Hepatocyte (in vitro differentiated cells): Measurements from ENCODE around the gene ARID3A. TPM values are rescaled to one million over a fixed set of nuclear protein-coding genes. Genes with fewer than 3 reads are reported as not detected.
A peak's percentile ranks its signal among the peaks of the same experiment; 100 is the strongest.

Experiments
- DNase-seq: peaks from one replicate; pipeline ENCODE4 v3.0.0-alpha.2; 2016; ENCODE audit warnings: low spot score
- H2AFZ ChIP-seq: fragments of 200-600 bp; sonication (generic); 2 replicates; pipeline ENCODE4 v1.6.0; 2016; ENCODE audit warnings: antibody characterized with exemption, mild to moderate bottlenecking
- H3K27ac ChIP-seq: fragments of 200-600 bp; sonication (generic); 2 replicates; pipeline ENCODE4 v1.5.1; 2016; ENCODE audit warnings: mild to moderate bottlenecking
- H3K27me3 ChIP-seq: fragments of 200-600 bp; sonication (generic); 2 replicates; pipeline ENCODE4 v1.6.1; 2016
- H3K36me3 ChIP-seq: fragments of 200-600 bp; sonication (generic); replicated peaks from 2 replicates; pipeline ENCODE4 v1.5.1; 2016; ENCODE audit warnings: low read depth; ENCODE audit not compliant: insufficient read depth
- H3K4me1 ChIP-seq: fragments of 200-600 bp; sonication (generic); 2 replicates; pipeline ENCODE4 v1.5.1; 2016; ENCODE audit warnings: mild to moderate bottlenecking, moderate library complexity; ENCODE audit not compliant: insufficient read depth
- H3K4me2 ChIP-seq: fragments of 200-600 bp; sonication (generic); 2 replicates; pipeline ENCODE4 v1.6.0; 2016
- H3K4me3 ChIP-seq: fragments of 200-600 bp; sonication (generic); 2 replicates; pipeline ENCODE4 v1.5.1; 2016; ENCODE audit warnings: mild to moderate bottlenecking
- H3K79me2 ChIP-seq: fragments of 200-600 bp; sonication (generic); 2 replicates; pipeline ENCODE4 v1.6.0; 2017; ENCODE audit warnings: mild to moderate bottlenecking
- H3K9me2 ChIP-seq: fragments of 200-600 bp; sonication (generic); replicated peaks from 2 replicates; pipeline ENCODE4 v1.6.0; 2017; ENCODE audit warnings: mild to moderate bottlenecking; ENCODE audit not compliant: insufficient read depth
- H3K9me3 ChIP-seq: fragments of 200-600 bp; sonication (generic); 2 replicates; pipeline ENCODE4 v1.5.1; 2016; ENCODE audit warnings: low read depth, mild to moderate bottlenecking
- H4K20me1 ChIP-seq: fragments of 200-600 bp; sonication (generic); 2 replicates; pipeline ENCODE4 v1.6.0; 2016; ENCODE audit warnings: mild to moderate bottlenecking; ENCODE audit not compliant: insufficient read depth, poor library complexity, severe bottlenecking
- CTCF ChIP-seq: fragments of 200-600 bp; sonication (generic); IDR thresholded peaks from 2 replicates; pipeline ENCODE4 v1.5.1; 2016; ENCODE audit warnings: antibody characterized with exemption, mild to moderate bottlenecking; ENCODE audit not compliant: poor library complexity
- EZH2 ChIP-seq: fragments of 200-600 bp; sonication (generic); IDR thresholded peaks from 2 replicates; pipeline ENCODE4 v1.6.1; 2016; ENCODE audit warnings: antibody characterized with exemption, mild to moderate bottlenecking, borderline replicate concordance
- EZH2phosphoT487 ChIP-seq: fragments of 200-600 bp; sonication (generic); IDR thresholded peaks from one replicate; pipeline ENCODE4 v1.6.1; 2018; ENCODE audit warnings: antibody characterized with exemption, mild to moderate bottlenecking, low read depth, moderate library complexity; ENCODE audit not compliant: unreplicated experiment, severe bottlenecking
- WGBS: methylation state at CpG from one replicate; pipeline ENCODE4 v1.1.6; 2016; ENCODE audit warnings: low lambda C conversion rate; ENCODE audit errors: missing lambda C conversion rate; 5-methylcytosine and 5-hydroxymethylcytosine counted together
- polyA plus RNA-seq: library from polyadenylated mRNA; unstranded; fragments of >200 nt; fragmentation: Nextera tagmentation; extraction: Ambion mirVana; gene quantifications from 2 replicates; pipeline ENCODE4 v1.2.1, GENCODE V29; 2016
- total RNA-seq: library from RNA; depleted of rRNA; stranded (reverse); fragments of >200 nt; gene quantifications from 2 replicates; pipeline ENCODE4 v1.2.3, GENCODE V29; 2014

ARID3A gene
- total and polyA plus RNA-seq, 2 experiments from 2014 or later: 122 to 180 TPM

- 94% methylated on average over 26 of the region's 29 CpGs for WGBS
- Histone ChIP-seq H3K4me3 (no peak overlapping the region), H3K4me1 (peaks cover 50% of the 10 kb centered on the region), H3K9me2 (no peaks in the 10 kb centered on the region), H3K36me3 (no peaks in the 10 kb centered on the region), H3K79me2 (peaks cover 99% of the 10 kb centered on the region), H3K27ac (peak overlapping the region; percentile 77), H3K4me2 (peak overlapping the region; percentile 74), H2AFZ (no peak overlapping the region), H4K20me1 (peaks cover 88% of the 10 kb centered on the region), H3K9me3 (no peaks in the 10 kb centered on the region), H3K27me3 (no peaks in the 10 kb centered on the region)
- no peak for DNase-seq
- no peak for TF ChIP-seq EZH2phosphoT487
- TF ChIP-seq CTCF: no peak
- no peak for TF ChIP-seq EZH2
Measured at GRCh38 chr19:934197-934840, 8.5 kb downstream of the ARID3A start.

- Histone ChIP-seq H2AFZ (no peak overlapping the region), H3K9me3 (no peaks in the 10 kb centered on the region), H4K20me1 (peaks cover 89% of the 10 kb centered on the region), H3K4me1 (peaks cover 55% of the 10 kb centered on the region), H3K4me2 (peak overlapping the region; percentile 74), H3K9me2 (no peaks in the 10 kb centered on the region), H3K27me3 (no peaks in the 10 kb centered on the region), H3K36me3 (no peaks in the 10 kb centered on the region), H3K4me3 (no peak overlapping the region), H3K79me2 (peaks cover 99% of the 10 kb centered on the region), H3K27ac (peak overlapping the region; percentile 77)
- TF ChIP-seq EZH2phosphoT487 (no peak), CTCF (no peak), EZH2 (no peak)
- WGBS: 69% methylated on average over 21 of the region's 31 CpGs
- DNase-seq: peak; percentile 80
Measured at GRCh38 chr19:934865-935479, 9.1 kb downstream of the ARID3A start.

- H3K9me3 ChIP-seq: no peaks in the 10 kb centered on the region
- H3K4me3 ChIP-seq: no peak overlapping the region
- H3K9me2 ChIP-seq: no peaks in the 10 kb centered on the region
- H3K79me2 ChIP-seq: peaks cover 99% of the 10 kb centered on the region
- WGBS: 99% methylated on average over 10 of the region's 10 CpGs
- TF ChIP-seq EZH2 (no peak), CTCF (no peak), EZH2phosphoT487 (no peak)
- DNase-seq: no peak
- H4K20me1 ChIP-seq: peaks cover 92% of the 10 kb centered on the region
- no peak overlapping the region for H3K27ac ChIP-seq
- no peaks in the 10 kb centered on the region for H3K36me3 ChIP-seq
- peaks cover 60% of the 10 kb centered on the region for H3K4me1 ChIP-seq
- H3K4me2 ChIP-seq: no peak overlapping the region
- no peak overlapping the region for H2AFZ ChIP-seq
- no peaks in the 10 kb centered on the region for H3K27me3 ChIP-seq
Measured at GRCh38 chr19:936175-936546, 10.3 kb downstream of the ARID3A start.
